GM23248 (cell line): ENCODE results near the gene SULF2.

Experiments used
- EZH2 ChIP-seq: fragments of 200-600 bp; sonication (generic); IDR thresholded peaks from 2 replicates; pipeline ENCODE4 v1.6.1; 2018; ENCODE audit warnings: antibody characterized with exemption, mild to moderate bottlenecking; ENCODE audit not compliant: insufficient read depth, poor library complexity, severe bottlenecking
- EZH2phosphoT487 ChIP-seq: fragments of 200-600 bp; sonication (generic); IDR thresholded peaks from 2 replicates; pipeline ENCODE4 v1.6.1; 2018; ENCODE audit warnings: antibody characterized with exemption, moderate library complexity, mild to moderate bottlenecking, low read depth; ENCODE audit not compliant: insufficient read depth

GRCh38 chr20:47817573-47817972 lies 32.3 kb upstream of the SULF2 start:
- TF ChIP-seq EZH2 (no peak), EZH2phosphoT487 (no peak)
